Jurkat, Clone E6-1 (cell line): ENCODE data around the gene ULK2.

Source experiments
- DNase-seq: peaks from one replicate; pipeline ENCODE4 v3.0.0-alpha.2; 2011; ENCODE audit warnings: low read depth, low spot score
- H3K4me3 ChIP-seq: 2 replicates; pipeline ENCODE4 v1.5.1; 2011; ENCODE audit warnings: mild to moderate bottlenecking, low read length, control low read depth, moderate library complexity

The ULK2 gene

GRCh38 chr17:19752216-19753050, 115.3 kb downstream of the ULK2 start:
- H3K4me3 ChIP-seq: no peak overlapping the region
- no peak for DNase-seq

- H3K4me3 ChIP-seq: no peak overlapping the region
- DNase-seq: no peak
Observed at GRCh38 chr17:19750835-19751234, 116.9 kb downstream of the ULK2 start.

- no peak overlapping the region for H3K4me3 ChIP-seq
- no peak for DNase-seq
Observed at GRCh38 chr17:19750020-19750572, 117.6 kb downstream of the ULK2 start.

- DNase-seq: no peak
- H3K4me3 ChIP-seq: no peak overlapping the region
Observed at GRCh38 chr17:19748807-19749193, 118.9 kb downstream of the ULK2 start.

GRCh38 chr17:19747829-19748806, 119.6 kb downstream of the ULK2 start, which contains the start of gene ALDH3A1:
Gene ALDH3A1, minus strand, starts transcription at chr17:19748298. Its CDS starts 3,169 bp downstream, at chr17:19745129.
- DNase-seq: no peak
- H3K4me3 ChIP-seq: no peak within 1 kb of the TSS

DNA sequence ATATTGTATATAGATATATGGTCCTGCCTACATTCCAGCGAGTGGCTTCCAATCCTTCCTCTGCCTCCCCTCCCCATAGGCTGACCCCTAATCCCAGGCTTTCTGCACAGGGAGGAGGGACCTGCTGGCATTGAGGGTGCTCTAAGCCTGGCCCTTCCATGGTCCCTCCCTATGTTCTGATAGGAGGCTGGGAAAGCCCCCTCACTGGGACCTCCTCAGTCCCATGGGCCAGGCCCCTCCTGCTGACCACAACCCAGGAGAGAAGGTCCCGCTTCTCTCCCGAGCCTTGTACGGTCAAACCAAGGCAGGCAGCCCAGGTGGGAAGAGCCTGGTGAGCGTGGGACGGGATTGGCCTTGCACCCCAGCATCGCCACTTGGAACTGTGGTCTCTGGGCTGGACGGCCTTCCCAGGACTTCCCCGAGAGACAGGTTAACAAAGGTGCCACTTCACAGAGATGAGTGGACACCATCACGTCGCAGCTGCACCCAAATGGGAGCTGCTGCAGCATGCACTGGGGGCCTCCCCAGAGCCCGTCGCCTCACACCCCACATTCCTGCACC, 120.5 kb downstream of the ULK2 start:
- H3K4me3 ChIP-seq: no peak overlapping the region

DNA sequence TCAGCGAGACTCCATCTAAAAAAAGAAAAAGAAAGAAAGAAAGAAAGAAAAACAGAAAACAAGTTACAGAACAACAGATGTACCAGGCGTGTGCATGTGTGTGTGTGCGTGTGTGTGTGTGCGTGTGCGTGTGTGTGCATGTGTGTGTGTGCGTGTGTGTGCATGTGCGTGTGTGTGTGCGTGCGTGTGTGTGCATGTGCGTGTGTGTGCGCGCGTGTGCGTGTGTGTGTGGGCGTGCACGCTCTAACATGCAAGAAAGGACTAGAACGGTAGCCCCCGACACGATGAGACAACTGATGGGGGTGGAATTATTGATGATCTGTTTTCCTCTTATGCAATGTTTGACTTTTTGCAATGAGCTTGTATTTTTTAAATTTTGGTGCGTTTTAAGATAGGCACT, 121.2 kb downstream of the ULK2 start:
- H3K4me3 ChIP-seq: no peak overlapping the region
- DNase-seq: no peak

More for the DNA sequence above, 120.5 kb downstream of the ULK2 start:
- DNase-seq: no peak

- DNase-seq: no peak
- no peak overlapping the region for H3K4me3 ChIP-seq
Observed at GRCh38 chr17:19744922-19745757, 122.6 kb downstream of the ULK2 start.

- DNase-seq: no peak
- no peak overlapping the region for H3K4me3 ChIP-seq
Observed at GRCh38 chr17:19744492-19744891, 123.2 kb downstream of the ULK2 start.

- H3K4me3 ChIP-seq: no peak overlapping the region
- DNase-seq: no peak
Observed at GRCh38 chr17:19743101-19744100, 124.3 kb downstream of the ULK2 start.

DNA sequence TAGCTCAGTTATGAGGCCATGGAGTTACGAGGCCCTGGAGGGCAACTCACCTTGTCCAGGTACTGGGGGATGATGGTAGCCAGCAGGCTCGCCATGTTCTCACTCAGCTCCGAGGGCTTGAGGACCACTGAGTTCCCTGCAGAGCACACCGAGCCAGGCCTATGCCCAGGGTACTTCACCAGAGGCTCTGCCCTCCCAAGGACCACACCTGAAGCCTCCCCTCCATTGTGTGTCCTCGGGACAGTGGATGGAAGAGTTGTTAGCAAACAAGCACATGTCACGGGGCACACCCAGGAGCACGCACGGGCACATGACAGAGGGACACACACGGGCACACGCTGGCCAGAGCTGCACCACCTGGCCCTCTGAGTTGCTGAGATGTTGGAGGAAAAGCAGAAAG, 125.2 kb downstream of the ULK2 start:
- no peak for DNase-seq

GRCh38 chr17:19741832-19742457, 125.8 kb downstream of the ULK2 start:
- DNase-seq: no peak
- H3K4me3 ChIP-seq: no peak overlapping the region

More for the DNA sequence above, 125.2 kb downstream of the ULK2 start:
- no peak overlapping the region for H3K4me3 ChIP-seq

DNA sequence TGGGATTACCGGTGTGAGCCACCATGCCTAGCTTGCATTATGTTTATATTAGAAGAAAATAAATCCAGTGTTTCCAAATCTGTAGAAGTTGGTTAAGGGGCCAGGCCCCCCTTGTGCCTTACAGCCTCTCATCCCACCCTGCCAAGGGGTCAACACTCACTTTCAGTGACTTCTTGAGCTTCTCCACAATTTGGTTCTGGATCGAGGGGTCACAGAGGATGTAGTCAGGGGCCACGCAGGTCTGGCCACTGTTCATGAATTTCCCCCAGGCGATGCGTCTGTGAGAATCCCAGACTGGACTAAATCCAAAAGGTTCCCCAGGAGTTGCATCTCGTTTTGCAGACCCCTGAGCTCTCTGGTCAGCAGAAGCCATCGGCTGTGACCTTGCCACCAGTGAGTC, 126.8 kb downstream of the ULK2 start:
- DNase-seq: no peak
- no peak overlapping the region for H3K4me3 ChIP-seq

- DNase-seq: no peak
- H3K4me3 ChIP-seq: no peak overlapping the region
Observed at GRCh38 chr17:19739241-19740201, 128.2 kb downstream of the ULK2 start.

DNA sequence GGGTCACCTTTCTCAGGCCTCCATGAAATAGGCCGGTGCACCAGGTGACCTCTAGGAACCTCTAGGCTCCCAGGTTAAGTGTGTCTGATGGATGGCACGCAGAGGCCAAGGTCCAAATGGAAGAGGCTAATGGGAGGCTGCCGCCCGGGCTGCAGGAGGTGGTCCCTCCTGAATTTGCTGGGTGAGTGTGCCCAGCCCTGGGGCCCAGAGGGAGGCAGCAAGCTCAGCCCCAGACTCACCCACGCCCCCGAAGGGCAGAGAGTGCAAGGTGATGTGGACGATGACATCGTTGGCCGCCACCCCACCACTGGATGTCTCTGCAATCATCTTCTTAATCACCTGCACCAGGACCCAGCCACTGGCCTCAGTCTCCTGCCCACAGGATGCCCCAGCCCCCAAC, 129.0 kb downstream of the ULK2 start:
- H3K4me3 ChIP-seq: no peak overlapping the region
- no peak for DNase-seq

DNA sequence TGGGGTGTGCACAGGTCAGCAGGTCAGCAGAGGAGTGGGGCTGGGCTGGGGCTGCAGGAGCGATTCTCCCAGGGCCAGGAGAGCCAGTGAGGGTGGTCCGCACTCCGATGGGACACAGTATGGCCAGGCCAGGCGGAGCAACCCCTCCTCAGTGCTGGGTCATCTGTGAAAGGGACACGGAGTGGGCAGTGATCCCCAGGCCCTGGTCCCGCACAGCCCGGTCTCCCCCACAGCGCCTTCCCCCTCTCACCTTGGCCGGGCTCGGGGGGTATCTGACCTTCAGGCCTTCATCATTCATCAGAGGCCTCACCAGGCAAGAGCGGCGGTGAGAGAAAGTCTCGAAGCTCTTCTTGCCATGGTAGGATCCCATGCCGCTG, 129.7 kb downstream of the ULK2 start:
- DNase-seq: no peak
- no peak overlapping the region for H3K4me3 ChIP-seq
